Progenitor cell of endocrine pancreas (in vitro differentiated cells): ENCODE measurements around the gene SLC24A4. TPM values are rescaled to one million over a fixed set of nuclear protein-coding genes. Genes with fewer than 3 reads are reported as not detected.

Source experiments
- DNase-seq: peaks from one replicate; pipeline ENCODE4 v3.0.0; 2021; ENCODE audit warnings: low spot score; ENCODE audit not compliant: unreplicated experiment
- H3K27ac Mint-ChIP-seq: 2 replicates; pipeline ENCODE4 v1.8.0; 2021; ENCODE audit warnings: mild to moderate bottlenecking, moderate library complexity, mixed read lengths
- H3K27me3 Mint-ChIP-seq: 2 replicates; pipeline ENCODE4 v1.8.0; 2021; ENCODE audit warnings: mixed read lengths
- H3K36me3 Mint-ChIP-seq: 2 replicates; pipeline ENCODE4 v1.8.0; 2022; ENCODE audit warnings: mixed read lengths; ENCODE audit not compliant: insufficient read depth
- H3K4me1 Mint-ChIP-seq: 2 replicates; pipeline ENCODE4 v1.8.0; 2021; ENCODE audit warnings: low read depth, mixed read lengths
- H3K4me3 Mint-ChIP-seq: 2 replicates; pipeline ENCODE4 v1.8.0; 2021; ENCODE audit warnings: low read depth, mild to moderate bottlenecking, moderate library complexity, mixed read lengths
- H3K9me3 Mint-ChIP-seq: 2 replicates; pipeline ENCODE4 v1.8.0; 2021; ENCODE audit warnings: low read depth, mixed read lengths
- total RNA-seq: library from RNA; stranded (reverse); gene quantifications from 2 replicates; pipeline ENCODE4 v1.2.1, GENCODE V29; 2021
- TF ChIP-seq, protein P1 (sequence below): fragments of 200-600 bp; sonication (generic); IDR thresholded peaks from one replicate; pipeline ENCODE4 v1.5.0; 2021; ENCODE audit warnings: antibody characterized with exemption, mild to moderate bottlenecking; ENCODE audit not compliant: unreplicated experiment

The SLC24A4 gene
- total RNA-seq, 1 donor from 2014 or later = not detected

DNA sequence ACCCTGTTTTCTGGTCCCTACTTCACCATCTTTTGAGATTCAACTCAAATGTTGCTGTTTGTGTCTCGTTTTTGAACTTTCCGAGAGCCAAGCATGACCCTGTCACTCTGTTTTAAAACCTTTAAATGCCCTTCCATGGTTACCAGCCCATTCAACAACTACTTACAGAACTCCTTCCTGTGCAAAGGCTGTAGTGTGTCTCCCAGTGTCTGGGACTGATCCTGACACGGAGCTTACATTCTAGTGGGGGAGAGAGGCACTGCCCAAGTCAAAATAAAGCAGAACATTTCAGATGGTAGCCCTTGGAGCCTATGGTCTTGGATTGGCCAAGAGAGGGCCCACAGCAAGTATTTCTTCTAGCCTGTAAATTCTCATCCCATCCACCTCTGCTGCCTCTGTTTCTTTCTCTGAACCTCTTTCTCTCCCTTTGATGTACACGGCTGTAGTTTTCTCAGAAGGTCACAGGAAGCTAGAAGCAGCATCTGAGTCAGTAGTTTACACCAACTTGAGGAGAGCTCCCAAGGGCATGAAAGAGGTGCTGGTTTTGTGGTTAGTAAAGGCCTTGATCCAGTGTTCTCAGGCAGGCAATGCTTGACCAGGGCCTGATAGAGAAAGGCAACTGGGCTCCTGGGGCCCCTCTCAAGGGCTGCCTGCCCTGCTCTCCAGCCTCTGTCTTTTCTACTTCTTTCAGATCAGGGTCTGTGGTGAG, 42.3 kb upstream of the SLC24A4 start:
- H3K4me1 Mint-ChIP-seq = peaks cover 2% of the 10 kb centered on the region
- TF ChIP-seq, protein P1, sequence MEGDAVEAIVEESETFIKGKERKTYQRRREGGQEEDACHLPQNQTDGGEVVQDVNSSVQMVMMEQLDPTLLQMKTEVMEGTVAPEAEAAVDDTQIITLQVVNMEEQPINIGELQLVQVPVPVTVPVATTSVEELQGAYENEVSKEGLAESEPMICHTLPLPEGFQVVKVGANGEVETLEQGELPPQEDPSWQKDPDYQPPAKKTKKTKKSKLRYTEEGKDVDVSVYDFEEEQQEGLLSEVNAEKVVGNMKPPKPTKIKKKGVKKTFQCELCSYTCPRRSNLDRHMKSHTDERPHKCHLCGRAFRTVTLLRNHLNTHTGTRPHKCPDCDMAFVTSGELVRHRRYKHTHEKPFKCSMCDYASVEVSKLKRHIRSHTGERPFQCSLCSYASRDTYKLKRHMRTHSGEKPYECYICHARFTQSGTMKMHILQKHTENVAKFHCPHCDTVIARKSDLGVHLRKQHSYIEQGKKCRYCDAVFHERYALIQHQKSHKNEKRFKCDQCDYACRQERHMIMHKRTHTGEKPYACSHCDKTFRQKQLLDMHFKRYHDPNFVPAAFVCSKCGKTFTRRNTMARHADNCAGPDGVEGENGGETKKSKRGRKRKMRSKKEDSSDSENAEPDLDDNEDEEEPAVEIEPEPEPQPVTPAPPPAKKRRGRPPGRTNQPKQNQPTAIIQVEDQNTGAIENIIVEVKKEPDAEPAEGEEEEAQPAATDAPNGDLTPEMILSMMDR = no peak
- H3K9me3 Mint-ChIP-seq = no peaks in the 10 kb centered on the region
- DNase-seq = no peak
- H3K4me3 Mint-ChIP-seq = no peak overlapping the region
- H3K27ac Mint-ChIP-seq = no peak overlapping the region
- H3K27me3 Mint-ChIP-seq = no peaks in the 10 kb centered on the region
- H3K36me3 Mint-ChIP-seq = no peaks in the 10 kb centered on the region

- TF ChIP-seq, protein P1 = no peak
- no peak overlapping the region for H3K4me3 Mint-ChIP-seq
- peaks cover 5% of the 10 kb centered on the region for H3K27me3 Mint-ChIP-seq
- H3K9me3 Mint-ChIP-seq = no peaks in the 10 kb centered on the region
- no peaks in the 10 kb centered on the region for H3K4me1 Mint-ChIP-seq
- DNase-seq = no peak
- H3K27ac Mint-ChIP-seq = no peak overlapping the region
- no peaks in the 10 kb centered on the region for H3K36me3 Mint-ChIP-seq
Measured at GRCh38 chr14:92282669-92283068, 40.3 kb upstream of the SLC24A4 start.

GRCh38 chr14:92285311-92285710, 37.7 kb upstream of the SLC24A4 start:
- no peaks in the 10 kb centered on the region for H3K4me1 Mint-ChIP-seq
- TF ChIP-seq, protein P1 = no peak
- no peaks in the 10 kb centered on the region for H3K36me3 Mint-ChIP-seq
- no peak for DNase-seq
- no peak overlapping the region for H3K27ac Mint-ChIP-seq
- H3K9me3 Mint-ChIP-seq = no peaks in the 10 kb centered on the region
- H3K4me3 Mint-ChIP-seq = no peak overlapping the region
- peaks cover 21% of the 10 kb centered on the region for H3K27me3 Mint-ChIP-seq

- TF ChIP-seq, protein P1 = no peak
- DNase-seq = no peak
- Mint-ChIP-seq H3K27ac (no peak overlapping the region), H3K4me3 (no peak overlapping the region), H3K27me3 (peaks cover 31% of the 10 kb centered on the region), H3K4me1 (no peaks in the 10 kb centered on the region), H3K9me3 (no peaks in the 10 kb centered on the region), H3K36me3 (no peaks in the 10 kb centered on the region)
Measured at GRCh38 chr14:92287987-92288386, 35.0 kb upstream of the SLC24A4 start.

DNA sequence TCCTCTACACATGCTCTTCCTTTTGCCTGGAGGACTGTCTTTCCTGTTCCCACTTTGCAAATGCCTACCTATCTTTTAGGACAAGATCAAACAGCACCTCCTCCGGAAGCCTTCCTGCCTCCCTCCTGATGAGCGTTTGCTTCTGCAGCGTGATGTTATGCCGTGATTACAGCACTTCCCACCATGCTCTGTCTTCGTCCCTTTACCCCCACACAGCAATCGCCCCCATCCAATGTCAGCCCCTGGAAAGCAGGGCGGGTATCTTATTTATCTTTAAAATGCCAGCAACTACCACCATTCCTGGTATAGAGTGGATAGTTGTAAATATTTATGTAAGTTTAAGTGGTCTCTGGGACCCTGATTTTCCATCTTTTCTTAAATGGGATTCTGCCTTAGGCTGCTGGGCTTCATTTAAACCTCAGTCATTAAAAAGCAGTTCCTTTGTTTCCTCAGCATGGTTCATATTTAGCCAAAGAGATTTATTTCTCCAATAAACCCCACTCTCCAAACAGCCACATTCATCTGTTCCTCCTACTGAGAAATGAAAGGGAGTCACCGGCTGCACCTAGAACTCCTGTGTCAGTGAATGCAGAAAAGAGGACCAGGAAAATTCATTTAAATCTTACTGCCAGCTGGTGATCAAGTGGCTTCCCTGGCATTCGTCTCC, 33.8 kb upstream of the SLC24A4 start:
- no peaks in the 10 kb centered on the region for H3K4me1 Mint-ChIP-seq
- TF ChIP-seq, protein P1 = no peak
- H3K36me3 Mint-ChIP-seq = no peaks in the 10 kb centered on the region
- H3K27me3 Mint-ChIP-seq = peaks cover 34% of the 10 kb centered on the region
- no peak overlapping the region for H3K27ac Mint-ChIP-seq
- DNase-seq = no peak
- no peak overlapping the region for H3K4me3 Mint-ChIP-seq
- H3K9me3 Mint-ChIP-seq = no peaks in the 10 kb centered on the region
